ENCODE results near the gene PARP9. TPM values are rescaled to one million over a fixed set of nuclear protein-coding genes. Genes with fewer than 3 reads are reported as not detected.

Gene PARP9
- total RNA-seq, 1 donor from 2014 or later = 11.1 TPM

- H3K36me3 Mint-ChIP-seq = no peaks in the 10 kb centered on the region
- no peaks in the 10 kb centered on the region for H3K9me3 Mint-ChIP-seq
- no peaks in the 10 kb centered on the region for H3K4me1 Mint-ChIP-seq (ENCODE audit: unreplicated experiment)
- no peak for TF ChIP-seq CTCF (conservative IDR thresholded peaks at IDR 0.05)
- no peak overlapping the region for H3K4me3 Mint-ChIP-seq
- DNase-seq (ENCODE audit: extremely low spot score, unreplicated experiment) = no peak
- H3K27ac Mint-ChIP-seq = no peak overlapping the region
- H3K27me3 Mint-ChIP-seq = no peaks in the 10 kb centered on the region
Observed at GRCh38 chr3:122590610-122591009, 26.5 kb upstream of the PARP9 start.

GRCh38 chr3:122589297-122589696 lies 25.2 kb upstream of the PARP9 start:
- no peak overlapping the region for H3K4me3 Mint-ChIP-seq
- H3K4me1 Mint-ChIP-seq (ENCODE audit: unreplicated experiment) = no peaks in the 10 kb centered on the region
- no peaks in the 10 kb centered on the region for H3K36me3 Mint-ChIP-seq
- H3K27ac Mint-ChIP-seq = no peak overlapping the region
- no peak for DNase-seq (ENCODE audit: extremely low spot score, unreplicated experiment)
- no peak for TF ChIP-seq CTCF (conservative IDR thresholded peaks at IDR 0.05)
- H3K9me3 Mint-ChIP-seq = no peaks in the 10 kb centered on the region
- H3K27me3 Mint-ChIP-seq = no peaks in the 10 kb centered on the region

GRCh38 chr3:122587572-122587971 lies 23.5 kb upstream of the PARP9 start:
- no peak overlapping the region for H3K27ac Mint-ChIP-seq
- DNase-seq (ENCODE audit: extremely low spot score, unreplicated experiment) = no peak
- no peak for TF ChIP-seq CTCF (conservative IDR thresholded peaks at IDR 0.05)
- H3K9me3 Mint-ChIP-seq = no peaks in the 10 kb centered on the region
- no peaks in the 10 kb centered on the region for H3K4me1 Mint-ChIP-seq (ENCODE audit: unreplicated experiment)
- no peaks in the 10 kb centered on the region for H3K36me3 Mint-ChIP-seq
- H3K27me3 Mint-ChIP-seq = no peaks in the 10 kb centered on the region
- H3K4me3 Mint-ChIP-seq = no peak overlapping the region

- no peaks in the 10 kb centered on the region for H3K9me3 Mint-ChIP-seq
- no peaks in the 10 kb centered on the region for H3K36me3 Mint-ChIP-seq
- no peak for DNase-seq (ENCODE audit: extremely low spot score, unreplicated experiment)
- no peak overlapping the region for H3K27ac Mint-ChIP-seq
- H3K4me1 Mint-ChIP-seq (ENCODE audit: unreplicated experiment) = no peaks in the 10 kb centered on the region
- no peak overlapping the region for H3K4me3 Mint-ChIP-seq
- no peak for TF ChIP-seq CTCF (conservative IDR thresholded peaks at IDR 0.05)
- H3K27me3 Mint-ChIP-seq = no peaks in the 10 kb centered on the region
Observed at GRCh38 chr3:122586773-122587485, 22.8 kb upstream of the PARP9 start.

GRCh38 chr3:122586098-122586497 lies 22.0 kb upstream of the PARP9 start:
- H3K27me3 Mint-ChIP-seq = no peaks in the 10 kb centered on the region
- H3K27ac Mint-ChIP-seq = no peak overlapping the region
- H3K4me1 Mint-ChIP-seq (ENCODE audit: unreplicated experiment) = no peaks in the 10 kb centered on the region
- H3K9me3 Mint-ChIP-seq = peaks cover 7% of the 10 kb centered on the region
- H3K4me3 Mint-ChIP-seq = no peak overlapping the region
- TF ChIP-seq CTCF (conservative IDR thresholded peaks at IDR 0.05) = no peak
- H3K36me3 Mint-ChIP-seq = no peaks in the 10 kb centered on the region
- no peak for DNase-seq (ENCODE audit: extremely low spot score, unreplicated experiment)
